ENCODE measurements around the gene TLE6.

Gene TLE6

GRCh38 chr19:3027292-3027691, 49.9 kb downstream of the TLE6 start:
- POLR2A ChIA-PET: no interaction called here
- DNase-seq (ENCODE audit: low read depth, low spot score): no peak
- CTCF ChIA-PET: no interaction called here
- no peak for TF ChIP-seq CTCF (IDR thresholded peaks at IDR 0.05; ENCODE audit: insufficient read depth, low read length, missing control alignments)
- no peak overlapping the region for H3K4me3 ChIP-seq (ENCODE audit: low read depth, low read length)

- no peak for DNase-seq (ENCODE audit: low read depth, low spot score)
- CTCF ChIA-PET: interaction anchor here (0.8 kb wide), 1 partner anchor 71 kb away, joined by 3 read pairs; no protein-coding TSS in a partner anchor
- no peak overlapping the region for H3K4me3 ChIP-seq (ENCODE audit: low read depth, low read length)
- POLR2A ChIA-PET: no interaction called here
- TF ChIP-seq CTCF (IDR thresholded peaks at IDR 0.05; ENCODE audit: insufficient read depth, low read length, missing control alignments): no peak
These were observed 50.6 kb downstream of the TLE6 start for GRCh38 chr19:3027981-3028304.

- DNase-seq (ENCODE audit: low read depth, low spot score): no peak
- ChIA-PET POLR2A (no interaction called here), CTCF (interaction anchor here (0.8 kb wide), 1 partner anchor 71 kb away, joined by 3 read pairs; no protein-coding TSS in a partner anchor)
- H3K4me3 ChIP-seq (ENCODE audit: low read depth, low read length): peak overlapping the region; percentile 36
- no peak for TF ChIP-seq CTCF (IDR thresholded peaks at IDR 0.05; ENCODE audit: insufficient read depth, low read length, missing control alignments)
These were observed 51.1 kb downstream of the TLE6 start for GRCh38 chr19:3028305-3029064.

GRCh38 chr19:3029065-3029923, 51.9 kb downstream of the TLE6 start, which contains the start of gene TLE2:
TLE2 (minus strand) TSS chr19:3029280; CDS start chr19:3028904, 376 bp downstream.
- CTCF ChIA-PET: no interaction called here
- no peak for TF ChIP-seq CTCF (IDR thresholded peaks at IDR 0.05; ENCODE audit: insufficient read depth, low read length, missing control alignments)

DNA sequence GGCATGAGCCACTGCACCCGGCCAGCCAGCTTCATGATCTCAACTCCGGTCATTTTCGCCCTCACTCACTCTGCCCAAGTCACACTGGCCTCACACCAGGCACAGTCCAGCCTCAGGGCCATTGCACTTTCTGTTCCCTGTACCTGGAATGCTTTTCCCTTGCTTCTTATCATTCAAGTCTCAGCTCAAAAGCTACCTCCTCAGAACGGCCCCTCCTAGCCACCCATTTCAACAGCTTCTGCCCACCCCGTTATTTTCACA, 54.2 kb downstream of the TLE6 start:
- no peak for TF ChIP-seq CTCF (IDR thresholded peaks at IDR 0.05; ENCODE audit: insufficient read depth, low read length, missing control alignments)
- ChIA-PET CTCF (interaction anchor here (1.5 kb wide), 1 partner anchor 73 kb away, joined by 4 read pairs; no protein-coding TSS in a partner anchor), POLR2A (no interaction called here)

More at GRCh38 chr19:3029065-3029923, 51.9 kb downstream of the TLE6 start, which contains the start of gene TLE2:
- POLR2A ChIA-PET: no interaction called here
- DNase-seq (ENCODE audit: low read depth, low spot score): no peak
- H3K4me3 ChIP-seq (ENCODE audit: low read depth, low read length): peak within 1 kb of the TSS; percentile 36

More for the DNA sequence above, 54.2 kb downstream of the TLE6 start:
- H3K4me3 ChIP-seq (ENCODE audit: low read depth, low read length): no peak overlapping the region
- no peak for DNase-seq (ENCODE audit: low read depth, low spot score)

Data from AG04449 (cell line).